Large intestine (tissue), 3 donors: ENCODE data around the gene CHRNA3. TPM values are rescaled to one million over a fixed set of nuclear protein-coding genes. Genes with fewer than 3 reads are reported as not detected.
A peak's percentile ranks its signal among the peaks of the same experiment; 100 is the strongest.

Experiments used
- DNase-seq, 2 donors: peaks; one replicate each; pipeline versions ENCODE4 v3.0.0 to v3.0.0-alpha.2; 2013
- H3K27ac ChIP-seq: one replicate; pipeline ENCODE4 v1.5.1; 2013; ENCODE audit warnings: low read length
- H3K27me3 ChIP-seq: 2 replicates; pipeline ENCODE4 v1.6.1; 2013; ENCODE audit warnings: low read length; ENCODE audit not compliant: control insufficient read depth, insufficient read depth
- H3K36me3 ChIP-seq: 2 replicates; pipeline ENCODE4 v1.6.1; 2013; ENCODE audit warnings: low read length; ENCODE audit not compliant: control insufficient read depth, insufficient read depth
- H3K4me1 ChIP-seq: one replicate; pipeline ENCODE4 v1.6.1; 2013; ENCODE audit warnings: low read length; ENCODE audit not compliant: control insufficient read depth, insufficient read depth
- H3K4me3 ChIP-seq: one replicate; pipeline ENCODE4 v1.5.1; 2013; ENCODE audit warnings: low read length
- H3K9me3 ChIP-seq: one replicate; pipeline ENCODE4 v1.6.1; 2013; ENCODE audit warnings: mild to moderate bottlenecking, low read depth, low read length, moderate library complexity; ENCODE audit not compliant: control insufficient read depth
- WGBS: methylation state at CpG from one replicate; pipeline ENCODE4 v1.1.5; 2013; ENCODE audit warnings: low lambda C conversion rate; ENCODE audit not compliant: insufficient coverage; 5-methylcytosine and 5-hydroxymethylcytosine counted together
- polyA plus RNA-seq: library from polyadenylated mRNA; unstranded; fragments of 120-200 nt; gene quantifications from one replicate; pipeline ENCODE4 v1.2.1, GENCODE V29; 2013

CHRNA3 gene
- polyA plus RNA-seq, 1 donor, result 26.6 TPM

DNA sequence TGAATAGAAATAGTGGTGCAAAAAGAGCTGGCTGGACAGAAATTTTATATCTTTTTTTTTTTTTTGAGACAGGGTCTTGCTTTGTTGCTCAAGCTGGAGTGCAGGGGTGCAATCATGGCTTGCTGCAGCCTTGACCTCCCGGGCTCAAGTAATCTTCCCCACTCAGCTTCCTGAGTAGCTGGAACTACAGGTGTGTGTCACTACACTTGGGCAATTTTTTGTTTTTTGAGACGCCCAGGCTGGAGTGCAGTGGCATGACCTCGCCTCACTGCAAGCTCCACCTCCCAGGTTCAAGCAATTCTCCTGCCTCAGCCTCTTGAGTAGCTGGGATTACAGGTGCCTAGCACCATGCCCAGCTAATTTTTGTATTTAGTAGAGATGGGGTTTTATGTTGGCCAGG lies 22.4 kb downstream of the CHRNA3 start:
- no peak overlapping the region for H3K27ac ChIP-seq
- DNase-seq, result no peak
- WGBS, result no CpG with 5 or more reads among the region's 3 CpGs

GRCh38 chr15:78597583-78597982 lies 23.2 kb downstream of the CHRNA3 start:
- no peaks in the 10 kb centered on the region for H3K9me3 ChIP-seq
- no CpG with 5 or more reads among the region's 1 CpG for WGBS

More for the DNA sequence above, 22.4 kb downstream of the CHRNA3 start:
- no peak overlapping the region for H3K4me3 ChIP-seq
- H3K36me3 ChIP-seq, result no peaks in the 10 kb centered on the region
- no peaks in the 10 kb centered on the region for H3K9me3 ChIP-seq
- H3K4me1 ChIP-seq, result no peaks in the 10 kb centered on the region
- H3K27me3 ChIP-seq, result peaks cover 2% of the 10 kb centered on the region

DNA sequence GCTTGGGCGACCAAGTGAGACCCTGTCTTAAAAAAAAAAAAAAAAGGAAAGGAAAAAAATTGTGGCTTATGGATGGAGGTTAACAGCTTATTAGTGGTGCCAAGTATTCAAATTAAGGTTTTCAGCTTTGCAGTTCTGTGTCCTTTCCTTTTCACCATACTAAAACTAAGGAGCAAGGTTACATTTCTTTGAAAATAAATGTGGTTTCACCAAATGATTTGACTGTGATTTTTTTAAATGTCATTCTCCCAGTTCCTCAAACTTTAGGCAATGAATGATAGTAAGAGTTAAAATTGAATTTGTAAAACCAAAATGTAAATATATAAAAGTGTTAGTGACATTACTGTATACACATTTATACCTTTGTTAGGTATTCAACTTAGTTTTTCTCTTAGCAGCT lies 45.9 kb downstream of the CHRNA3 start:
- Histone ChIP-seq H3K27ac (no peak overlapping the region), H3K36me3 (no peaks in the 10 kb centered on the region), H3K9me3 (no peaks in the 10 kb centered on the region), H3K4me3 (no peak overlapping the region), H3K27me3 (no peaks in the 10 kb centered on the region), H3K4me1 (no peaks in the 10 kb centered on the region)
- WGBS, result 100% methylated on average over 1 of the region's 1 CpG
- no peak for DNase-seq

More at GRCh38 chr15:78597583-78597982, 23.2 kb downstream of the CHRNA3 start:
- Histone ChIP-seq H3K27ac (no peak overlapping the region), H3K4me1 (no peaks in the 10 kb centered on the region), H3K4me3 (no peak overlapping the region), H3K27me3 (no peaks in the 10 kb centered on the region), H3K36me3 (no peaks in the 10 kb centered on the region)
- DNase-seq, result no peak

- no peaks in the 10 kb centered on the region for H3K4me1 ChIP-seq
- no peak overlapping the region for H3K4me3 ChIP-seq
- 0% methylated on average over 1 of the region's 4 CpGs for WGBS
- H3K27me3 ChIP-seq, result no peaks in the 10 kb centered on the region
- no peak overlapping the region for H3K27ac ChIP-seq
- H3K9me3 ChIP-seq, result no peaks in the 10 kb centered on the region
- no peak for DNase-seq
- no peaks in the 10 kb centered on the region for H3K36me3 ChIP-seq
These were observed 47.4 kb downstream of the CHRNA3 start for GRCh38 chr15:78573416-78573815.

DNA sequence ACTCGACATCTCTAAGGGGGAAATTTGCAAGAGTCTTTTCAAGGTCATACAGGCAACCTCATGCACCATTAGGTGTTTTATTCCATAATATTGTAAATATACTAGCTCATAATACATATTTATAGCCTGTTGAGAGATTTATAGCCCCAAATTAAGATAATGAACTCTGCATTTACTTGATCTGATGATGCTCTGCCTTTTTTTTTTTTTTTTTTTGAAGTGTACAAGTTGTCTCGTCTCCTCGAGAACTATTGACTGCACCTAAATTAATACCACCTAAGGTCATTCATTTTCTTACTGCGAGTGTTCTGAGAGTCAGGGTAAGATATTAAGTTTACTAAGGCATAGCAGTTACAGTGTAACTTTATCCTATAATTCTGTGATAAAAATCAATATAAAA lies 49.4 kb downstream of the CHRNA3 start:
- no peak overlapping the region for H3K27ac ChIP-seq
- H3K36me3 ChIP-seq, result no peaks in the 10 kb centered on the region
- H3K9me3 ChIP-seq, result no peaks in the 10 kb centered on the region
- H3K27me3 ChIP-seq, result peaks cover 8% of the 10 kb centered on the region
- 82% methylated on average over 2 of the region's 4 CpGs for WGBS
- DNase-seq, result no peak
- H3K4me1 ChIP-seq, result no peaks in the 10 kb centered on the region
- H3K4me3 ChIP-seq, result no peak overlapping the region

DNA sequence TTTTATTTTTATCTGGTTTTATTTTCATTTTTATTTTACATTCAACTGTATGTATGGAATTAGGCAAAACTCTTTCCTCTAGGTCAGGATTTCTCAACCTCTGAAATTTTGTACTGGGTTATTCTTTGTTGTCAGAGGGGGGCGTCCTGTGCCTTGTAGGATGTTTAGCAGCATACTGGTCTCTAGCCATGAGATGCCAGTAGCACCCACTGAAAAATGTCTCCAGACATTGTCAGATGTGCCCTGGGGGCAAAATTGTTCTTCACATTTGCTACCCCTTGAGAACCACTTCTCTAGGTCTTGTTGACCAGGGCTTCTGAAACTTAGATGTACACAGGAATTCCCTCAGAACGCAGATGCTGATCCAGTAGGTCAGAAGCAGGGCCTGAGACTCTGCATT lies 50.1 kb downstream of the CHRNA3 start:
- H3K27ac ChIP-seq, result no peak overlapping the region
- WGBS, result no CpG with 5 or more reads among the region's 2 CpGs
- DNase-seq, result no peak
- H3K4me1 ChIP-seq, result no peaks in the 10 kb centered on the region
- no peaks in the 10 kb centered on the region for H3K9me3 ChIP-seq
- no peaks in the 10 kb centered on the region for H3K36me3 ChIP-seq
- peaks cover 15% of the 10 kb centered on the region for H3K27me3 ChIP-seq
- H3K4me3 ChIP-seq, result no peak overlapping the region

GRCh38 chr15:78567531-78567930 lies 53.3 kb downstream of the CHRNA3 start:
- DNase-seq, result no peak
- Histone ChIP-seq H3K4me1 (peaks cover 3% of the 10 kb centered on the region), H3K27me3 (peaks cover 41% of the 10 kb centered on the region), H3K27ac (no peak overlapping the region), H3K9me3 (no peaks in the 10 kb centered on the region), H3K4me3 (no peak overlapping the region), H3K36me3 (no peaks in the 10 kb centered on the region)
- WGBS, result 80% methylated on average over 1 of the region's 4 CpGs

DNA sequence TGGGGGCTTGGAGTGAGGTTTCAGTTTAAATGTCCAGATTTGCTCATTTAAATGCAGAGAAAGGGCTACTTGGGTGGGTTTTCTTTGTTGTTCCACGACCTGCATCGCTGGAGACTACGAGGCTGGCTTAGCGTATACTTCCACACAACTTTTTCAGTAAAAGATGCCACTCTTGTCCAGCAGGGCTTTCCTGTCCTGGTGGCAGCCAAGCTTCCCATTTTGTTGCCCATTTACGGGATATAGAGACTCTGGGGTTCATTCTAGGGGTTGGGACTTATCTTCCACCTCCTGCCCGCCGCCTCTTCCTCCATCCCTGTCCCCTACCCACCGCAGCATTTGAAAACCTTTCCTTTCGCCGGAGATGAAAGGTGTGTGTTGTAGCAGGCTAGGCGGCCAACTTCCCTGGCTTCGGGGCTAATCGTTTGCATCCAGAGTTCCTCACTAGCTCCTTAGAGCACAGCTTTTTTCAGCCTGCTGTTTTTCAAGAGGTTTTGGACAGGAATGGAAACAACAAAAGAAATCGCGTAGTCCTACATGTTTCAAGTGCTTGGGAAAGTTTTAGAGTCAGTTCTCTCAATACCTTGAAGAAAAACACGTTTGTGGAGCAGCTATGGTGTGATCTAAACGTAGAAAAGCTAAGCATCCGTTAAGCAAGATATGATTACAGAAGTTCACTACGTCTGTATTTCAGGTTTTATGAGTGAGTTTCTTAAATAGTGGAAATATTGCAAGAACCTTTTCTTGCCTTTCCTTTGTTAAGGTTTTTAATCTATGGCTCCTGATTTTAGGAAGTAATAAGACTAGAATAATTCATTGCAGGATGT lies 54.6 kb downstream of the CHRNA3 start:
- H3K4me3 ChIP-seq, result peak overlapping the region; percentile 44
- DNase-seq, result peak in 1 of 2 donors; percentile 27
- no CpG with 5 or more reads among the region's 19 CpGs for WGBS

GRCh38 chr15:78565097-78565950 lies 55.5 kb downstream of the CHRNA3 start, which contains the start of gene CHRNA5:
Gene CHRNA5 (plus strand): TSS chr15:78565520. CDS start chr15:78565720, 200 bp downstream.
- H3K4me3 ChIP-seq, result peak within 1 kb of the TSS; percentile 44
- no peaks in the 10 kb centered on the region for H3K36me3 ChIP-seq
- peaks cover 41% of the 10 kb centered on the region for H3K27me3 ChIP-seq
- peak; percentile 49 to 81 for DNase-seq
- H3K9me3 ChIP-seq, result no peaks in the 10 kb centered on the region
- 0% methylated on average over 2 of the region's 75 CpGs for WGBS
- H3K4me1 ChIP-seq, result peaks cover 3% of the 10 kb centered on the region
- H3K27ac ChIP-seq, result no peak within 1 kb of the TSS

More for the DNA sequence above, 54.6 kb downstream of the CHRNA3 start:
- H3K27me3 ChIP-seq, result peaks cover 41% of the 10 kb centered on the region
- peaks cover 3% of the 10 kb centered on the region for H3K4me1 ChIP-seq
- no peak overlapping the region for H3K27ac ChIP-seq
- H3K9me3 ChIP-seq, result no peaks in the 10 kb centered on the region
- H3K36me3 ChIP-seq, result no peaks in the 10 kb centered on the region

- H3K9me3 ChIP-seq, result no peaks in the 10 kb centered on the region
- H3K4me1 ChIP-seq, result peaks cover 3% of the 10 kb centered on the region
- no peak overlapping the region for H3K4me3 ChIP-seq
- H3K36me3 ChIP-seq, result no peaks in the 10 kb centered on the region
- no peak overlapping the region for H3K27ac ChIP-seq
- no CpG with 5 or more reads among the region's 11 CpGs for WGBS
- DNase-seq, result no peak
- peaks cover 41% of the 10 kb centered on the region for H3K27me3 ChIP-seq
These were observed 56.1 kb downstream of the CHRNA3 start for GRCh38 chr15:78564743-78565096.
